Upper lobe of left lung (tissue), 6 donors: ENCODE results near the gene CCR5AS.

Experiments
- ATAC-seq, 2 donors: fragments of 200-7000 bp; cut with Tn5 transposase; one replicate each; pipeline ENCODE4 v1.9.1; 2022; ENCODE audit warnings: mild to moderate bottlenecking in 2 of 2, moderate library complexity in 2 of 2; ENCODE audit not compliant: low FRiP score in 2 of 2
- DNase-seq, 2 donors: peaks; one replicate each; pipeline ENCODE4 v3.0.0-alpha.2; 2019 to 2020
- H3K27ac ChIP-seq, 4 donors: fragments of 200-600 bp; sonication (generic); one replicate each; pipeline ENCODE4 v1.5.1; 2016 to 2019
- H3K27me3 ChIP-seq, 4 donors: fragments of 200-600 bp; sonication (generic); one replicate each; pipeline ENCODE4 v1.5.1; 2017 to 2019
- H3K36me3 ChIP-seq, 4 donors: fragments of 200-600 bp; sonication (generic); one replicate each; pipeline ENCODE4 v1.5.1; 2016 to 2019
- H3K4me1 ChIP-seq, 4 donors: fragments of 200-600 bp; sonication (generic); one replicate each; pipeline ENCODE4 v1.5.1; 2018 to 2019
- H3K4me3 ChIP-seq, 4 donors: fragments of 200-600 bp; sonication (generic); one replicate each; pipeline ENCODE4 v1.5.1; 2017 to 2019; ENCODE audit warnings: mild to moderate bottlenecking in 2 of 4, moderate library complexity in 1 of 4
- H3K9me3 ChIP-seq, 4 donors: fragments of 200-600 bp; sonication (generic); one replicate each; pipeline ENCODE4 v1.5.1; 2018 to 2019
- CTCF ChIP-seq, 6 experiments: fragments of 450-650 bp in 4 of 6; fragments of 200-600 bp in 2 of 6; sonication (generic) in 2 of 6; IDR thresholded peaks; one replicate each; pipeline ENCODE4 v1.5.1; 2016 to 2019; ENCODE audit warnings: antibody characterized with exemption in 6 of 6
- EP300 ChIP-seq, 4 donors: sonication (generic); formaldehyde crosslinking; IDR thresholded peaks; one replicate each; pipeline ENCODE4 v1.5.1; 2017; ENCODE audit warnings: antibody characterized with exemption in 4 of 4, control low read depth in 2 of 4
- POLR2A ChIP-seq, 4 donors: fragments of 450-650 bp; IDR thresholded peaks; one replicate each; pipeline ENCODE4 v1.5.1; 2016 to 2017; ENCODE audit warnings: antibody characterized with exemption in 4 of 4, mild to moderate bottlenecking in 2 of 4
- POLR2AphosphoS5 ChIP-seq, 2 donors: sonication (generic); formaldehyde crosslinking; IDR thresholded peaks; one replicate each; pipeline ENCODE4 v1.5.1; 2017; ENCODE audit warnings: antibody characterized with exemption in 2 of 2
- WGBS, 2 donors: methylation state at CpG; one replicate each; pipeline ENCODE4 v1.1.5; 2017 to 2018; 5-methylcytosine and 5-hydroxymethylcytosine counted together
- donor health status: DM: no; HTN: no; CAD: no; lungs with moderate emphysema.
- donor health status: DM: no; HTN: yes; CAD: no; lungs with severe emphysema.

CCR5AS gene

GRCh38 chr3:46410669-46411068 is 3.8 kb upstream of the CCR5AS start:
- Histone ChIP-seq H3K36me3 (no peaks in the 10 kb centered on the region), H3K4me3 (no peak overlapping the region), H3K27ac (peak overlapping the region; percentile 23 to 93 (median 58)), H3K9me3 (no peaks in the 10 kb centered on the region), H3K27me3 (no peaks in the 10 kb centered on the region), H3K4me1 (peaks cover 63 to 84% (median 64%) of the 10 kb centered on the region in 4 donors)
- 64 to 94% methylated on average over 2 of the region's 2 CpGs for WGBS, 2 donors
- DNase-seq, result no peak
- ATAC-seq, result no peak
- TF ChIP-seq EP300 (IDR thresholded peaks at IDR 0.05), result no peak
- no peak for TF ChIP-seq POLR2A (IDR thresholded peaks at IDR 0.05)
- TF ChIP-seq POLR2AphosphoS5 (IDR thresholded peaks at IDR 0.05), result no peak
- no peak for TF ChIP-seq CTCF (IDR thresholded peaks at IDR 0.05)

- Histone ChIP-seq H3K27me3 (no peaks in the 10 kb centered on the region), H3K4me1 (peaks cover 66 to 84% (median 70%) of the 10 kb centered on the region in 4 donors), H3K9me3 (no peaks in the 10 kb centered on the region), H3K4me3 (peak overlapping the region in 1 of 4 donors; percentile 52), H3K36me3 (no peaks in the 10 kb centered on the region), H3K27ac (peak overlapping the region; percentile 4 to 93 (median 68))
- no peak for TF ChIP-seq EP300 (IDR thresholded peaks at IDR 0.05)
- TF ChIP-seq CTCF (IDR thresholded peaks at IDR 0.05), result no peak
- TF ChIP-seq POLR2A (IDR thresholded peaks at IDR 0.05), result no peak
- no peak for TF ChIP-seq POLR2AphosphoS5 (IDR thresholded peaks at IDR 0.05)
- no peak for ATAC-seq
- DNase-seq, result peak in 1 of 2 donors; percentile 34
- WGBS, 2 donors, result 62 to 74% methylated on average over 9 of the region's 9 CpGs
Measured at GRCh38 chr3:46409739-46410489, 3.0 kb upstream of the CCR5AS start.

GRCh38 chr3:46408853-46409252 is 2.0 kb upstream of the CCR5AS start:
- H3K36me3 ChIP-seq, result no peaks in the 10 kb centered on the region
- no peaks in the 10 kb centered on the region for H3K9me3 ChIP-seq
- peaks cover 73 to 81% (median 74%) of the 10 kb centered on the region in 4 donors for H3K4me1 ChIP-seq
- TF ChIP-seq CTCF (IDR thresholded peaks at IDR 0.05) (no peak), POLR2AphosphoS5 (IDR thresholded peaks at IDR 0.05) (no peak), POLR2A (IDR thresholded peaks at IDR 0.05) (no peak), EP300 (IDR thresholded peaks at IDR 0.05) (no peak)
- WGBS, 2 donors, result 62 to 74% methylated on average over 7 of the region's 7 CpGs
- ATAC-seq (no peak), DNase-seq (no peak)
- H3K27me3 ChIP-seq, result no peaks in the 10 kb centered on the region
- H3K27ac ChIP-seq, result peak overlapping the region; percentile 17 to 93 (median 90)
- H3K4me3 ChIP-seq, result peak overlapping the region in 2 of 4 donors; percentile 37 to 52

GRCh38 chr3:46407970-46408369 is 1.1 kb upstream of the CCR5AS start:
- 58 to 71% methylated on average over 7 of the region's 7 CpGs for WGBS, 2 donors
- no peaks in the 10 kb centered on the region for H3K36me3 ChIP-seq
- H3K27me3 ChIP-seq, result no peaks in the 10 kb centered on the region
- peak overlapping the region; percentile 90 to 95 (median 92) for H3K27ac ChIP-seq
- H3K4me1 ChIP-seq, result peaks cover 68 to 72% (median 70%) of the 10 kb centered on the region in 4 donors
- TF ChIP-seq POLR2AphosphoS5 (IDR thresholded peaks at IDR 0.05), result no peak
- no peak for TF ChIP-seq POLR2A (IDR thresholded peaks at IDR 0.05)
- TF ChIP-seq CTCF (IDR thresholded peaks at IDR 0.05), result no peak
- no peak for ATAC-seq
- H3K4me3 ChIP-seq, result peak overlapping the region; percentile 19 to 52 (median 36)
- DNase-seq, result no peak
- H3K9me3 ChIP-seq, result no peaks in the 10 kb centered on the region

- DNase-seq, result peak in 1 of 2 donors; percentile 75
- H3K27ac ChIP-seq, result peak overlapping the region; percentile 90 to 95 (median 92)
- no peaks in the 10 kb centered on the region for H3K9me3 ChIP-seq
- H3K27me3 ChIP-seq, result no peaks in the 10 kb centered on the region
- TF ChIP-seq POLR2AphosphoS5 (IDR thresholded peaks at IDR 0.05), result no peak
- peak in 1 of 4 donors; percentile 24 for TF ChIP-seq EP300 (IDR thresholded peaks at IDR 0.05)
- no peak for TF ChIP-seq CTCF (IDR thresholded peaks at IDR 0.05)
- TF ChIP-seq POLR2A (IDR thresholded peaks at IDR 0.05), result no peak
- whole genome bisulfite sequencing, 2 donors, result 52 to 59% methylated on average over 4 of the region's 4 CpGs
- peak; percentile 38 to 70 for ATAC-seq
- peak overlapping the region in 2 of 4 donors; percentile 36 to 52 for H3K4me3 ChIP-seq
- H3K4me1 ChIP-seq, result peaks cover 54 to 63% (median 57%) of the 10 kb centered on the region in 4 donors
- no peaks in the 10 kb centered on the region for H3K36me3 ChIP-seq
Measured at GRCh38 chr3:46406443-46406787, 451 bp downstream of the CCR5AS start.
